GM13977 (cell line): ENCODE data around the gene ZBTB8A.

Experiments used
- DNase-seq: peaks from one replicate; pipeline ENCODE4 v3.0.0; 2012; ENCODE audit warnings: low spot score
- in situ Hi-C: fragments of 300-500 bp; cut with MboI; formaldehyde crosslinking; loops from one replicate; pipeline ENCODE4 v1.12.0; 2022; ENCODE audit warnings: low sequenced_read_pairs, low pct_unique_long_range_greater_than_20kb, mixed read lengths, inconsistent platforms; ENCODE audit not compliant: unreplicated experiment
- TF ChIP-seq, protein P1 (sequence below): IDR thresholded peaks from 2 replicates; pipeline ENCODE4 v1.5.1; 2012; ENCODE audit warnings: mild to moderate bottlenecking, control low read depth; ENCODE audit not compliant: insufficient read depth; ENCODE audit errors: extremely low read depth, missing control alignments

Gene ZBTB8A

DNA sequence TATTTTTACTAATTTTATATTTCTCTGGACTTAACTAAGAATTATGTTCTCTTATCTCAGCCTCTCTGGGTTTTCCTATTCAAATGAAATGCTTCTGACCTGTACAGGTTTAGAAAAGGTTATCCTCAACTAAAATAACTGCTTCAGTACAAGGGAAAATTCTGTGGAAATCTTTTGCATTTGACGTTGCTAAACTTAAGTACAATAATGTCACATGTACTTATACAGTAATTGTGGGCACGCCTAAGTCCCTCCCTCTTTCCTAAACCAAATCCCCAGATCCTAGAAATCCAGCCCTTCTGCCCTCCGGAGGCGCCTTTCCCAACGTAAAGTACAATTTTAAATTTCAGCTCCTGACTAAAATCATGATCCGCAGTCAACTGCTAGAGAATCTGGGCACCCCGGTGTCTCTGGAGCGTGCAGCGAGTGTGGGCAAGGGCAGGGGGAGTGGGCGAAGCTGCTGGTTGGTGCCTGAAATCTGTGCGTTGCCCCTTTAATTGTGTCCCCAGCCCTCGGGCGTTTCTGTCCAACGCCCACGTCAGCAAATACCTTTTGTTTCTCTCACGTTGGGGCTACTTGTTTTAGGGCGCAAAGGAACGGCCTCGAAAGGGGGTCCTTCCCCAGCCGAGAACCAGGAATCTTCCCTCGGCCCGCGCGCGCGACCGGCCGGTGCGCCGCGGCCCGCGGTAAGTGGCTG lies at the start of gene ZBTB8A:
TSS of gene ZBTB8A (plus strand) at position 541 of the 697 bp plus-strand sequence. CDS start 53,505 bp downstream, outside the sequence.
- DNase-seq: peak; percentile 55
- in situ Hi-C loops: no loop called here
- TF ChIP-seq, protein P1, sequence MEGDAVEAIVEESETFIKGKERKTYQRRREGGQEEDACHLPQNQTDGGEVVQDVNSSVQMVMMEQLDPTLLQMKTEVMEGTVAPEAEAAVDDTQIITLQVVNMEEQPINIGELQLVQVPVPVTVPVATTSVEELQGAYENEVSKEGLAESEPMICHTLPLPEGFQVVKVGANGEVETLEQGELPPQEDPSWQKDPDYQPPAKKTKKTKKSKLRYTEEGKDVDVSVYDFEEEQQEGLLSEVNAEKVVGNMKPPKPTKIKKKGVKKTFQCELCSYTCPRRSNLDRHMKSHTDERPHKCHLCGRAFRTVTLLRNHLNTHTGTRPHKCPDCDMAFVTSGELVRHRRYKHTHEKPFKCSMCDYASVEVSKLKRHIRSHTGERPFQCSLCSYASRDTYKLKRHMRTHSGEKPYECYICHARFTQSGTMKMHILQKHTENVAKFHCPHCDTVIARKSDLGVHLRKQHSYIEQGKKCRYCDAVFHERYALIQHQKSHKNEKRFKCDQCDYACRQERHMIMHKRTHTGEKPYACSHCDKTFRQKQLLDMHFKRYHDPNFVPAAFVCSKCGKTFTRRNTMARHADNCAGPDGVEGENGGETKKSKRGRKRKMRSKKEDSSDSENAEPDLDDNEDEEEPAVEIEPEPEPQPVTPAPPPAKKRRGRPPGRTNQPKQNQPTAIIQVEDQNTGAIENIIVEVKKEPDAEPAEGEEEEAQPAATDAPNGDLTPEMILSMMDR: no peak

DNA sequence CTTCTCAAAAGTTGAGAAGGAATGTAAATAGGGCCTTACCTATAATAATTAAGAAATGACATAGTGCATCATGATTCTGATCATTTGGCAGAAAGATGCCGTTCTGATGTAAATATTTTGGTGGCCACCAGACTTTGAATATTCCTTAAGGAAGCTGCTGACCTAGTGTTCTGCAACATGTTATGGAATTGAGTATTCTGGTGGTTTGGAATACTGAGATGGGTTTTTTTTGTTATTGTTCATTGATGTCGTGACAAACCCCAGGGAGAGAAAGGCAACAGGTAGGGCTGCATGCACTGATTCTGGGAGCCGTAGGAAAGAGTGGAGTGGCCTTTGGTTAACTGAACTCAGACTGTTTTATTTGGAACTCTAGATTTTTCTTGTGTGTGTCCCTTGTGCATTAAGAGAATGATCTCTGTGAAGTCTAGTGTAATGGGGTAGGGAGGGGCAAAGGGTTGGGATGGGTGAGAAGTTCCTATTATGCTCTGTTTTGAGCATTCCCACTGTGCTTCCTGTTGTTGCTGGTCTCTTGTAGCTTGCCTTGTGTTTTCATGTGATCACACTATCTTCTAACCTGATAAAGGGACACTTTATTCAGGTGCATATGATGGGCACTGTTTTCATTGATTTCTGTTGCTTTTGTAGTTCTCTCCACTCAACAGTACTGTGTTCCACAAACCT lies 49.3 kb upstream of the ZBTB8A start:
- DNase-seq: no peak
- in situ Hi-C loops: no loop called here
- TF ChIP-seq, protein P1: no peak

DNA sequence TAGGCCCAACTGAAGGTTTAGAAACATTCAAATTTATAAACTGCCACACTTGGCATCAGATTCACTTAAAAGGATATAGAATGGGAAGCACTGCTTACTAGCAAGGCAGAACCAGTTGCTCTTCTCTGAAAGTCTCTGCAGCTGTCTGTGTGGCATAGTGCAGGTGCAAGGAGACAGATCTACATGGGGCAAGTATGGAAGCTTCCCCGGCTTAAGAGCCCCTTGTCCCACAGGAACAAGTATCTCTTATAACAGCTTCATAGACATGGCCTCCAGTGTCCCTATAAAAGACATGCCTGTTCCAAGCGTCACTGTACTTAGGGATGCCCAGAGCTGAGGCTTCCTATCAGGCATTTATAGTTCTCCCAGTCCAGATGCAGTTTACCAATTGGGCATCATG lies 47.8 kb upstream of the ZBTB8A start:
- TF ChIP-seq, protein P1: no peak
- no peak for DNase-seq
- in situ Hi-C loops: no loop called here

DNA sequence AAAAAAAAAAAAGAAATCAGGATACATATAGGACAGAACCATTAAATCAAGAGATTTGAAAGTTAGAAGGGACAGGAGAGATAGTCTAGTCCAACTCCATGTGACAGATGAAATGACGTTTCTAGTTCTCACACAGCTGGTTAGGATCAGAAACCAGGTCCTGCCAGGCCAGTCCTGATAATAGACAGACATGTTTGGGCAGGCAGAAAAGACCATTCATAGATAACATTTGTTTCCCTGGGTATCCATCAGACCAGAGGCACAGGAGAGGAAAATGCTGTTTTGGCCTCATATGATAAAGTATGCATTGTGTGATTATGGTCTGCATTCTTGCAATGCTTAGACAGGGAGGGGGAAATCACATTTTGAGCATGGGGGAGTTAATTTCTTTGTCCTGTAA lies 45.0 kb upstream of the ZBTB8A start:
- TF ChIP-seq, protein P1: no peak
- in situ Hi-C loops: no loop called here
- no peak for DNase-seq

DNA sequence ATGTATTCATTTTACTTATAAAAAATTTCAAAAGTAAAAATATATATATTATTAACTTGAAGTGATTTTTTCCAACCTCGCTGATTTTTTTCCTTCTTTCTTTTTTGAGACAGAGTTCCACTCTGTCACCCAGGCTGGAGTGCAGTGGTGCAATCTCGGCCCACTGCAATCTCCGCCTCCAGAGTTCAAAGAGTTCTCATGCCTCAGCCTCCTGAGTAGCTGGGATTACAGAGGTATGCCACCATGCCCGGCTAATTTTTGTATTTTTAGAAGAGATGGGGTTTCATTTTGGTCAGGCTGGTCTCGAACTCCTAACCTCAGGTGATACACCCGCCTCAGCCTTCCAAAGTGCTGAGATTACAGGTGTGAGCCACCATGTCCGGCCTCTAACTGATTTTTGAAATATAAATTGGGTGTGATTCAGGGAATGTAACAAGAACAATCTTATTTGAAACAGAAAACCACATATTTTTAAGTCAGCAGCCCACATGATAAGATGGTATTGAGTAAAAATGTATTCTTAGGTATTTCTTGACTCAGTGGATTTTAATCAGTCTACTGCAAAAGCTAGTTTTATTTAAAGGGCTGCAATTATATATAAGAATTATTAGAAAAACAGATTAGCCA lies 44.4 kb upstream of the ZBTB8A start:
- DNase-seq: no peak
- TF ChIP-seq, protein P1: no peak
- in situ Hi-C loops: no loop called here

DNA sequence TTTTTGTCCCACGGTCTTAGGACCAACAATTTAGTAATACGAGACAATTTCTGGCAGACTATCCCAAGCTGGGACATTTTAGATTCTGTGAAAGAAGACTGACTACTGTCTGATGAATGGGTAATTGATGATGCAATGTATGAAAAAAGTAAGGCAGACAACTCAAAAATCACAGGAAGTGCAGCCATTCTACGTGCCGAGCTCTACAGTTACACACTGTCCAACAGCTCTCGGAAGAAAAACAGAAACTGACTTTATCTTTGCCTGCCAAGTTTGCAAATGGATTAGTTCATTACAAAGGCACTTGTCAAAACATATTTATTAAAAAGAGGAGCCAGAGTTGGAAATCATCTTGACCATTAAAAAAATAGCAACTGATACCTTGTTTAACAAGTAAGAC lies 43.1 kb upstream of the ZBTB8A start:
- in situ Hi-C loops: no loop called here
- TF ChIP-seq, protein P1: no peak
- no peak for DNase-seq
